Transverse colon (tissue), 4 donors: Measurements from ENCODE around the gene OBI1. TPM values are rescaled to one million over a fixed set of nuclear protein-coding genes. Genes with fewer than 3 reads are reported as not detected.
A peak's percentile ranks its signal among the peaks of the same experiment; 100 is the strongest.

Experiments
- DNase-seq: peaks from one replicate; pipeline ENCODE4 v3.0.0-alpha.2; 2019
- H3K27ac ChIP-seq, 4 donors: fragments of 200-600 bp; sonication (generic); 2 replicates each; pipeline ENCODE4 v1.5.1; 2016 to 2018; ENCODE audit warnings: inconsistent platforms in 4 of 4
- H3K27me3 ChIP-seq: fragments of 200-600 bp; sonication (generic); 2 replicates; pipeline ENCODE4 v1.5.1; 2017; ENCODE audit warnings: inconsistent platforms
- H3K36me3 ChIP-seq, 4 donors: fragments of 200-600 bp; sonication (generic); 2 replicates each; pipeline ENCODE4 v1.5.1; 2017 to 2019; ENCODE audit warnings: inconsistent platforms in 4 of 4
- H3K4me1 ChIP-seq, 4 donors: fragments of 200-600 bp; sonication (generic); 2 replicates each; pipeline ENCODE4 v1.5.1; 2017 to 2020; ENCODE audit warnings: inconsistent platforms in 4 of 4
- H3K4me3 ChIP-seq, 4 donors: fragments of 200-600 bp; sonication (generic); 1 replicate in 1 of 4; 2 replicates in 3 of 4; pipeline versions ENCODE4 v1.5.1 to v1.6.1; 2017 to 2019; ENCODE audit warnings: inconsistent platforms in 4 of 4
- H3K9me3 ChIP-seq, 2 donors: fragments of 200-600 bp; sonication (generic); 2 replicates each; pipeline ENCODE4 v1.5.1; 2017 to 2019; ENCODE audit warnings: inconsistent platforms in 2 of 2
- EP300 ChIP-seq: sonication (generic); formaldehyde crosslinking; IDR thresholded peaks from one replicate; pipeline ENCODE4 v1.6.1; 2017; ENCODE audit warnings: antibody characterized with exemption, low read depth
- POLR2A ChIP-seq: fragments of 450-650 bp; IDR thresholded peaks from one replicate; pipeline ENCODE4 v1.6.1; 2016; ENCODE audit warnings: antibody characterized with exemption, mild to moderate bottlenecking, moderate library complexity
- POLR2AphosphoS5 ChIP-seq, 3 donors: sonication (generic); formaldehyde crosslinking; IDR thresholded peaks; one replicate each; pipeline ENCODE4 v1.6.1; 2016; ENCODE audit warnings: antibody characterized with exemption in 3 of 3
- WGBS, 2 donors: methylation state at CpG; one replicate each; pipeline ENCODE4 v1.1.5; 2018; ENCODE audit warnings: low coverage in 1 of 2; 5-methylcytosine and 5-hydroxymethylcytosine counted together
- in situ Hi-C, 4 donors: fragments of 200-750 bp; cut with MboI; loops; one replicate each; pipeline versions ENCODE4 v1.15.0 to v1.15.1; 2017; ENCODE audit warnings: low sequenced_read_pairs in 3 of 4, low pct_ligation_motif_present in 1 of 4, low pct_unique_long_range_greater_than_20kb in 1 of 4
- intact Hi-C: fragments of 100-400 bp; cut with DNase I; formaldehyde crosslinking; loops from one replicate; pipeline ENCODE4 v1.15.1; 2023; ENCODE audit warnings: low total_unique reads
- total RNA-seq, 4 donors: library from RNA; depleted of rRNA; stranded (reverse); fragments of >200 nt; gene quantifications; one replicate each; pipeline ENCODE4 v1.1.0, GENCODE V29; 2016
- TF ChIP-seq, protein P1 (sequence below), 5 experiments: fragments of 200-600 bp in 3 of 5; fragments of 450-650 bp in 2 of 5; sonication (generic) in 3 of 5; IDR thresholded peaks; 1 replicate in 2 of 5; 2 replicates in 3 of 5; pipeline ENCODE4 v1.5.1; 2016 to 2017; ENCODE audit warnings: antibody characterized with exemption in 5 of 5, inconsistent platforms in 3 of 5, mild to moderate bottlenecking in 2 of 5, moderate library complexity in 1 of 5

Gene OBI1
- total RNA-seq, 4 donors from 2014 or later = 2.0 to 7.9 (median 4.2) TPM

DNA sequence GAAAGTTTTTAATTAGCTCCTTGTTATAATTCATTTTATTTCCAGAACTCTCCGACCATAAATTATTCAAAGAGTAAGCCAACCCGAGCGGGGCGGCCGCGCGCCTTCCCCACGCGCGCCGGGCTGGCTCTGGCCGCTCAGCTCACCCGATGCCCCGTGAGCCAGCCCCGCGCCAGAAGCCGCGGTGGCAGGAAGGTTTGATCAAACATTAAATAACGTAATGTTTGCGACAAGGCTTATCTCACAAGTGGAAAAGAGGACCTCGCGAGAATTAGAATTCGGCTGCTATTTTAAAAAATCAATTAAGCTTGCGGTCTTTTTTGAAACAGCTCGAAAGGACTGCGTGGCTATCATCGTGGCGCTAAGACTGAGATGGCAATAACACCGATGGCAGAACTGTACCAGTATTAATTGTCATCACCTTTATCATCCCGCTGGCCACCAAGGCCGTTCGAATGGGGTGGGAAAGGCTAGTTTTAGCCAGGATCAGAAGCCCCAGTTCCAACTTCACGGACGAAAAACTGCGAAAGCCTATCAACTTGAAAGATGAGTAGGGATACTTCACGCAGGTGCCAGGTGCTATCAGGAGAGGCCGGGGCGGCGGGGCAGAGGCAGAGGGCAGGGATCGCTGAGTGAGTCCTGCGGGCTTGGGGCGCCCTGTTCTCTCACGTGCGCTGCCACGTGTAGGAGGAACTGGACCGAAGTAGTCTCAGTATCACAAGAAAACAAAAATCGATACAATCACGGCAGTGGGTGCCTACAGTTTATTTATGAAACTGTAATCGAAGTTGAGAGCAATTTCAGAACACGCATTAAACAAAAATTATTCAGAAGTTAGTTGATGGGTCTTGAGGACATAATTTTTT lies 62.0 kb downstream of the OBI1 start:
- 7 to 16% methylated on average over 27 to 49 of the region's 50 CpGs for WGBS, 2 donors
- no peak overlapping the region for H3K27ac ChIP-seq
- DNase-seq = no peak
- H3K4me1 ChIP-seq = peaks cover 3 to 27% (median 21%) of the 10 kb centered on the region in 4 donors
- no peaks in the 10 kb centered on the region for H3K9me3 ChIP-seq
- H3K27me3 ChIP-seq = peaks cover 98% of the 10 kb centered on the region
- TF ChIP-seq, protein P1, sequence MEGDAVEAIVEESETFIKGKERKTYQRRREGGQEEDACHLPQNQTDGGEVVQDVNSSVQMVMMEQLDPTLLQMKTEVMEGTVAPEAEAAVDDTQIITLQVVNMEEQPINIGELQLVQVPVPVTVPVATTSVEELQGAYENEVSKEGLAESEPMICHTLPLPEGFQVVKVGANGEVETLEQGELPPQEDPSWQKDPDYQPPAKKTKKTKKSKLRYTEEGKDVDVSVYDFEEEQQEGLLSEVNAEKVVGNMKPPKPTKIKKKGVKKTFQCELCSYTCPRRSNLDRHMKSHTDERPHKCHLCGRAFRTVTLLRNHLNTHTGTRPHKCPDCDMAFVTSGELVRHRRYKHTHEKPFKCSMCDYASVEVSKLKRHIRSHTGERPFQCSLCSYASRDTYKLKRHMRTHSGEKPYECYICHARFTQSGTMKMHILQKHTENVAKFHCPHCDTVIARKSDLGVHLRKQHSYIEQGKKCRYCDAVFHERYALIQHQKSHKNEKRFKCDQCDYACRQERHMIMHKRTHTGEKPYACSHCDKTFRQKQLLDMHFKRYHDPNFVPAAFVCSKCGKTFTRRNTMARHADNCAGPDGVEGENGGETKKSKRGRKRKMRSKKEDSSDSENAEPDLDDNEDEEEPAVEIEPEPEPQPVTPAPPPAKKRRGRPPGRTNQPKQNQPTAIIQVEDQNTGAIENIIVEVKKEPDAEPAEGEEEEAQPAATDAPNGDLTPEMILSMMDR (IDR thresholded peaks at IDR 0.05) = no peak
- TF ChIP-seq POLR2A = no peak
- no peak for TF ChIP-seq POLR2AphosphoS5 (IDR thresholded peaks at IDR 0.05)
- TF ChIP-seq EP300 = no peak
- H3K36me3 ChIP-seq = no peaks in the 10 kb centered on the region
- H3K4me3 ChIP-seq = peak overlapping the region in 1 of 4 donors; percentile 32
- in situ Hi-C loops = no loop called here
- intact Hi-C loops = no loop called here

DNA sequence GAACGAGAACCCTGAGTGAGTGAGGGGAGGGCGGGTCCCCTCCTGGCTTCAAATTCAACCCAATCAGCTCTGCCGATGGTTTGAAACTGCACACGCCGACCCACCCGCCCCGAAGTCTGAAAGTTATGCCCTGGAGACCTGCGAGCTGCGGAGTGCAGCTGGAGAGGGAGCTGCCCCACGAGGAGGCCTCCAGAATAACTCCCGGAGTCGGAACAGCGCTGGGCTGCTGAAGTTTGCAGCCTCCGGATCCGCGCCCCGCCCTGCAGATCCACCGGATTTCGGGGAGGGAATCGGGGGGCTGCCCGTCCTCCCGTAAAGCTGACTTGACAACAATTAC lies 62.6 kb downstream of the OBI1 start:
- H3K4me3 ChIP-seq = peak overlapping the region in 1 of 4 donors; percentile 32
- no peaks in the 10 kb centered on the region for H3K9me3 ChIP-seq
- in situ Hi-C loops (no loop called here), intact Hi-C loops (no loop called here)
- WGBS, 2 donors = 3 to 10% methylated on average over 5 to 22 of the region's 22 CpGs
- no peaks in the 10 kb centered on the region for H3K36me3 ChIP-seq
- DNase-seq = no peak
- peaks cover 3 to 23% (median 18%) of the 10 kb centered on the region in 4 donors for H3K4me1 ChIP-seq
- peaks cover 100% of the 10 kb centered on the region for H3K27me3 ChIP-seq
- no peak overlapping the region for H3K27ac ChIP-seq
- no peak for TF ChIP-seq EP300
- TF ChIP-seq, protein P1 (IDR thresholded peaks at IDR 0.05) = no peak

- H3K27ac ChIP-seq = no peak overlapping the region
- no peaks in the 10 kb centered on the region for H3K36me3 ChIP-seq
- H3K4me3 ChIP-seq = peak overlapping the region in 1 of 4 donors; percentile 32
- DNase-seq = no peak
- intact Hi-C loops = no loop called here
- no peak for TF ChIP-seq POLR2A
- TF ChIP-seq POLR2AphosphoS5 (IDR thresholded peaks at IDR 0.05) = no peak
- TF ChIP-seq EP300 = no peak
- TF ChIP-seq, protein P1 (IDR thresholded peaks at IDR 0.05) = no peak
- no peaks in the 10 kb centered on the region for H3K9me3 ChIP-seq
- peaks cover 0 to 18% (median 13%) of the 10 kb centered on the region in 4 donors for H3K4me1 ChIP-seq
- 14% methylated on average over 38 of the region's 65 CpGs; no CpG with 5 or more reads in 1 of the 2 donors for WGBS, 2 donors
- peaks cover 100% of the 10 kb centered on the region for H3K27me3 ChIP-seq
- in situ Hi-C loops = no loop called here
Measured at GRCh38 chr13:78595495-78596398, 63.2 kb downstream of the OBI1 start.

DNA sequence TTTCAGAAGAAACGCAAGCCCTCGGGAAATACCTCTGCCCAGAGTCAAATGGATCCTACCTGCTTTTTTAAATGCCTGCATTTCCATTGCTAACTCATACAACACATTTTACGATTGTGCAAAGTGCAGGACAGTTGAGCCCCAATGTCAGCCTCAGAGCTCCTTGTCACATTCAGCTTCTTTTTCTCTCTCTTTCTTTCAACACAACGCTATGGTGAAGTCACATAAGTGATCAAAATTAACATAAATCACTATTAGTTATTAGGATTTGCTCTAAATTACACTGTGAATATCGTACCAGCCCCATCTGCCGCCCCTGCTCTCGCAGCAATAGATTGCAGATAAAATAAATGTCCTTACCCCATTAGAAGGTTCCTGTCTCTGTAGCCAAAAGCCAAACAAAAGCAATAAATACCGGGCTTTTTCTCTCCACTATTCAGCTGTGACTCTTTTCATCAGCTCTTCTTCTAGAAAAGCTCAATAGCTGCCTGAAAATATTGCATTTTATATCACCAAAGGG lies 64.4 kb downstream of the OBI1 start:
- no peak overlapping the region for H3K27ac ChIP-seq
- in situ Hi-C loops (no loop called here), intact Hi-C loops (no loop called here)
- WGBS, 2 donors = 13 to 16% methylated on average over 8 of the region's 8 CpGs
- H3K4me1 ChIP-seq = peaks cover 0 to 18% (median 12%) of the 10 kb centered on the region in 4 donors
- H3K27me3 ChIP-seq = peaks cover 100% of the 10 kb centered on the region
- H3K36me3 ChIP-seq = no peaks in the 10 kb centered on the region
- H3K9me3 ChIP-seq = no peaks in the 10 kb centered on the region
- H3K4me3 ChIP-seq = no peak overlapping the region
- no peak for DNase-seq
- TF ChIP-seq EP300 (no peak), POLR2AphosphoS5 (IDR thresholded peaks at IDR 0.05) (no peak), POLR2A (no peak)
- TF ChIP-seq, protein P1 (IDR thresholded peaks at IDR 0.05) = no peak
